ENCODE measurements around the gene MSX2.

MSX2 gene

GRCh38 chr5:174736777-174737176 is 12.4 kb downstream of the MSX2 start:
- TF ChIP-seq CTCF (IDR thresholded peaks at IDR 0.05), result no peak

- no peak for TF ChIP-seq CTCF (IDR thresholded peaks at IDR 0.05)
Observed at GRCh38 chr5:174737330-174737729, 12.9 kb downstream of the MSX2 start.

GRCh38 chr5:174741352-174741751 is 17.0 kb downstream of the MSX2 start:
- TF ChIP-seq CTCF (IDR thresholded peaks at IDR 0.05), result no peak

GRCh38 chr5:174744896-174745295 is 20.5 kb downstream of the MSX2 start:
- TF ChIP-seq CTCF (IDR thresholded peaks at IDR 0.05), result no peak

- TF ChIP-seq CTCF (IDR thresholded peaks at IDR 0.05), result no peak
Observed at GRCh38 chr5:174745590-174746103, 21.3 kb downstream of the MSX2 start.

- no peak for TF ChIP-seq CTCF (IDR thresholded peaks at IDR 0.05)
Observed at GRCh38 chr5:174750711-174751110, 26.3 kb downstream of the MSX2 start.

- no peak for TF ChIP-seq CTCF (IDR thresholded peaks at IDR 0.05)
Observed at GRCh38 chr5:174751154-174752000, 27.0 kb downstream of the MSX2 start.
